Astrocyte of the cerebellum (primary cell): ENCODE results near the gene PCNT.

Source experiments
- DNase-seq: peaks from one replicate; pipeline ENCODE4 v3.0.0-alpha.2; 2011; ENCODE audit warnings: low read depth
- H3K4me3 ChIP-seq: 2 replicates; pipeline ENCODE4 v1.5.1; 2011; ENCODE audit warnings: mild to moderate bottlenecking, low read depth, low read length, moderate library complexity
- CTCF ChIP-seq: IDR thresholded peaks from 2 replicates; pipeline ENCODE4 v1.5.1; 2012; ENCODE audit warnings: low read length, low read depth, moderate library complexity, mild to moderate bottlenecking; ENCODE audit errors: missing control alignments
- in situ Hi-C: cut with HindIII; loops from 2 replicates; pipeline ENCODE4 v1.10.0; 2017; ENCODE audit warnings: low sequenced_read_pairs

PCNT gene

GRCh38 chr21:46468108-46468774 is 144.3 kb downstream of the PCNT start:
- no peak for DNase-seq
- H3K4me3 ChIP-seq, result no peak overlapping the region
- no peak for TF ChIP-seq CTCF
- in situ Hi-C loops, result no loop called here

- no peak overlapping the region for H3K4me3 ChIP-seq
- DNase-seq, result no peak
- in situ Hi-C loops, result no loop called here
- TF ChIP-seq CTCF, result no peak
Observed at GRCh38 chr21:46469275-46469674, 145.3 kb downstream of the PCNT start.

GRCh38 chr21:46471514-46471913 is 147.6 kb downstream of the PCNT start:
- DNase-seq, result no peak
- no peak overlapping the region for H3K4me3 ChIP-seq
- in situ Hi-C loops, result no loop called here
- no peak for TF ChIP-seq CTCF

- no peak overlapping the region for H3K4me3 ChIP-seq
- DNase-seq, result no peak
- in situ Hi-C loops, result no loop called here
- no peak for TF ChIP-seq CTCF
Observed at GRCh38 chr21:46472246-46472645, 148.3 kb downstream of the PCNT start.

- in situ Hi-C loops, result no loop called here
- no peak for DNase-seq
- no peak for TF ChIP-seq CTCF
Observed at GRCh38 chr21:46474382-46474781, 150.4 kb downstream of the PCNT start.

GRCh38 chr21:46475296-46475695 is 151.3 kb downstream of the PCNT start:
- H3K4me3 ChIP-seq, result no peak overlapping the region
- no peak for DNase-seq
- no peak for TF ChIP-seq CTCF
- in situ Hi-C loops, result no loop called here

More at GRCh38 chr21:46474382-46474781, 150.4 kb downstream of the PCNT start:
- H3K4me3 ChIP-seq, result no peak overlapping the region
